HG02973 (cell line): ENCODE data around the gene TMX2.
A peak's percentile ranks its signal among the peaks of the same experiment; 100 is the strongest.
"Not testable (repeated sequence)": the region's sequence is repeated elsewhere in the genome, so short reads cannot be mapped to it uniquely, and the experiment has no call there.

ENCODE experiments used
- ATAC-seq: cut with Tn5 transposase; IDR thresholded peaks from one replicate; pipeline ENCODE4 v1.9.1; 2021; ENCODE audit warnings: moderate library complexity; ENCODE audit not compliant: unreplicated experiment

TMX2 gene

DNA sequence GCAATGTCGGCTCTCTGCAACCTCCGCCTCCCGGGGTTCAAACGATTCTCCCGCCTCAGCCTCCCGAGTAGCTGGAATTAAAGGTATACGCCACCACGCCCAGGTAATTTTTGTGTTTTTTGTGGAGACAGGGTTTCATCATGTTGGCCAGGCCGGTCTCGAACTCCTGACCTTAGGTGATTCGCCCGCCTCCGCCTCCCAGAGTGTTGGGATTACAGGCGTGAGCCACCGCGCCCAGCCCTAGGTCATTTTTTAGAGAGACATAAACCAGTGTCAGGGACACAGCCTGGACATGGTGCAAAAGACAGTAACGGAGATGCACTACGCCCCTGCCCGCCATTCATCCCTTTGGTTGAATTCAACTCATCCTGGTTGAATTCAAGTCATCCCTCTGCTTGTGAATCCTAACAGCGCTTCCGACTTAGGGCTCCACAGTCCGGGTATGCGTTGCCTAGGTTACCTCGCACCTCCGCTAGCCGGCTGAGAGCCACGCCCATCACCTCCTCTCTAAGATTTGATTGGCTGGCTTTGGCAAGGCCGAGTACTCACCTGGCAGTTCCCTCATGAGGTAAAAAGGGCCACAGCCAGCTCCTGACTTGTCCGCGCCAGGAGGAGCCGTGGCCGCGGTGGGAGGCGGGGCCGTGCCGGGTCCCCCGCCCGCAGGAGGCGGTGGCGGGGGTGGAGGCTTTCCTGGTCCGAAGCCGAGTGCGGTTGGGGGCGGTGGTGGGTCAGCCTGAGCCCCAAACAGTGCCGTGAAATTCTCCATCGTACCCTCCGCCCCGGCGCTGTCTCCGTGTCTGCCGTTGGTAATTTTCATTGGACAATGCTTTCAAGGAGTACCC, 758 bp upstream of the TMX2 start, which contains the start of gene MED19:
Gene MED19 (minus strand): TSS at position 802 of the 842 bp plus-strand sequence. CDS start 36 bp downstream, at position 766.
- peak; percentile 44 for ATAC-seq

DNA sequence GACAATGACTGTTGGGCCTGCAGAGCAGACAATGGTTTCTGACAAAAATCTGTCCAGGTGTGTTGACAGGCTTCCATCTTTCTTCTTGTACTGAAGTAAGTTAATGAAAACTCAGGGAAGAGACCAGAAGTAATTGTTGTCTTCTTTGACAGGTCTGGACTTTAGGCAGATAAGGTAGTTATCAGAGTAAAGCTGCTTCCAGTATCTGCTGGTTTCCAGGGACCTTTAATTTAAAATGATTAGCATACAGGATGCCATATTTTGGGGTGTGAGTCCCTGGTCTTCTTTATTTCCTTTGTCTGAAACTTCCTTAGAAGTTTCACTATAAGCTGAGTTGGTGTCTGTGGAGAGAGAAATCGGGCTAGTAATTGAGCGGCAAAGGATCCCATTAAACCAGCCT, 1.4 kb downstream of the TMX2 start:
- ATAC-seq, result no peak

DNA sequence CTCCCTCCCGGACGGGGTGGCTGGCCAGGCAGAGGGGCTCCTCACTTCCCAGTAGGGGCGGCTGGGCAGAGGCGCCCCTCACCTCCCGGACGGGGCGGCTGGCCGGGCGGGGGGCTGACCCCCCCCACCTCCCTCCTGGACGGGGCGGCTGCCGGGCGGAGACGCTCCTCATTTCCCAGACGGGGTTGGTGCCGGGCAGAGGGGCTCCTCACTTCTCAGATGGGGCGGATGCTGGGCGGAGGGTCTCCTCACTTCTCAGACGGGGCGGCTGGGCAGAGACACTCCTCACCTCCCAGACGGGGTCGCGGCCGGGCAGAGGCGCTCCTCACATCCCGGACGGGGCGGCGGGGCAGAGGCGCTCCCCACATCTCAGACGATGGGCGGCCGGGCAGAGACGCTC, 4.3 kb downstream of the TMX2 start:
- not testable (repeated sequence) for ATAC-seq

DNA sequence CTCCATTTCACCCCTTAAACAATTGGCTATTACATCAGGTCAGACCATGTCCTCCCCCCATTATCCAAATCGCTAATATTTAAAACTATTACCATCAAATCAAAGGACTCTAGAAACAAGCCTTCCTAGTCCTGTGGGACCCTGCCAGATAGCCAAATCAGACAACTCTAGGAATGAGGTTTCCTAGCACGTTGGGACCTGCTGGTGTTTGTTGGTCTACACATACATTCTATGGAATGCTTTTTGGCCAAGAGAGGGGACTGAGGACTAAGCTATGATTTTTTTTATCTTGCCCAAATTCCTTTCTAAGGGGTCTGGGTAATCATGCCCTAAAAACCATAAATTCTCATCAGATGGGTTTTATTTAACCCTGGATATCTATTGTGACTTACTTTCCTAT, 14.8 kb downstream of the TMX2 start:
- ATAC-seq, result no peak

DNA sequence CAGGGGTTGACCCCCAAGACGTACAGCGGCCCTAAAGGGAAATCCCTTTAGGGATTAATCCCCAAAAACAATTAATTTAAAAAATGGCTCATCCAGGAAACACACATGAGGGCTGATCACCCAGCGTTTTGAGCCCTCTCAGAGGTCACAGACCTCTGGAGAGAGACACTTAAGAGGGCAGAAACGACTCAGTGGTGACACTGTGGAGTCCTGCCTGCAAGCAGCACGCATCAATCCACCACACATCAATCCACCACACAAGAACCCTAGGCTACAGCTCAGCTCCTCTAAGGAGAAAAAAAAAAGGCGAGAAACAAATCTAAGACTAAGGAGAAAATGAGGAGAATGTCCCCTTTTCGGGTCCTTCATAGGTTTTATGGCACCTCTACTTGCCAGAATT, 16.4 kb downstream of the TMX2 start:
- no peak for ATAC-seq

DNA sequence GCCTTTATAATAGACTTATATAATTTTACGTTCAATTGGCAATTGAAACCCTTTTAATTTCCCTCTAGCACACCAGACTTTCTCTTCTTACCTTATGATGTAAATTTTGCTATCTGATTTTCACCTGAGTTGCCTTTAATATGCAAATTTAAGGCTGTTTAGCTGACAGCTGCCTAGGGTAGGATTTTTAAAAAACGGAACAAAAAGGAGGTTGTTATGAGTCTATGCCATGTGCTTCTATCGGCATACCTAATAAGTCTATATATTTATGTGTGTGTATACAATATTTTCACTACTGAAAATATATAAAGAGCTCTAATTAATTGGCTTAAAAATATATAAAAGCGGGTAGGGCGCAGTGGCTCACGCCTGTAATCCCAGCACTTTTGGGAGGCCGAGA, 17.1 kb downstream of the TMX2 start:
- ATAC-seq, result no peak

DNA sequence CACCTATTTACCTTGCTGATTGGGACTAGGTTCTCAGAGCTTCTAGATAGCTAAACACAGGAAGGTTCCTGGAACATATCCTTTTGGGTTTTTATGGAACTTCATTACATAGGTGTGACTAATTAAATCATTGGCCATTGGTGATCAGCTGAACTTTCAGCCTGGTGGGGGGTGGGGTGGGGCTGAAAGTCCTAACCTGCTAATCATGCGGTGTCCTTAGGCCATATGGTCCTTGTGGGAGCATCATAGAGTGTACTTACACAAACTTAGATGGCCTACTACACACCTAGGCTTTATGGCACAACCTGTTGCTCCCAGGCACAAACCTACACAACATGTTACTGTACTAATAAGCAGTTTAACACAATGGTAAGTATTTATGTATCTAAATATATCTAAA, 20.3 kb downstream of the TMX2 start:
- ATAC-seq, result no peak

DNA sequence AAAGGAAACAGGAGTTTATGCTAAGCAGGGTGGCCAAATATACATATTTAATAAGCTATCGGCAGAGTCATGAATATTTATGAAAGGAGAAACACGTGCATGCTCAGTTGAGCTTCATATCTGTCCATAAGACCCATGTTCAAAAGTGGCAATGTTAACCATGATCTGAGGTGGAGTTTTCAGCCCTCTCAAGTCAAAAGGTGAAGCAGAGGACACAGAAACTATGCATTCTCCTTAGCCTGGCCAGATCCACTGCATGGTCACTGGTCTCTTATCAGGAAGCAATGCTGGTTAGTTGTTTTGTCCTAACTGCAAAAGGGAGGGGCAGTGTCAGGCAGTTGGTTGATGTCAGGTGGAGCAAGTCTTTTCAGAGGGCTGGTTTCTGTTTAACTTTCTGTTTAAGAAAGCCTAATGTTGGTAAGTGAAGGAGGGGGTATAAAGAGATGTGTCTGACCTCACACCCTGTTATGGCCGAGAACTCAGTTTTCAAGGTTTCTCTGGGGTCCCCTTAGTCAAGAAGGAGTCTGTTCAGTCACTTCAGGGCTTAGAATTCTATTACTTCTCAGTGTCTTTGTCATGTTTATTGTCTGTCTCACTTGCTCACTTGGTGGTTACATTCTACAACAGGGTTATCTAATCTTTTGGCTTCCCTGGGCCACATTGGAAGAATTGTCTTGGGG, 23.4 kb downstream of the TMX2 start:
- no peak for ATAC-seq

DNA sequence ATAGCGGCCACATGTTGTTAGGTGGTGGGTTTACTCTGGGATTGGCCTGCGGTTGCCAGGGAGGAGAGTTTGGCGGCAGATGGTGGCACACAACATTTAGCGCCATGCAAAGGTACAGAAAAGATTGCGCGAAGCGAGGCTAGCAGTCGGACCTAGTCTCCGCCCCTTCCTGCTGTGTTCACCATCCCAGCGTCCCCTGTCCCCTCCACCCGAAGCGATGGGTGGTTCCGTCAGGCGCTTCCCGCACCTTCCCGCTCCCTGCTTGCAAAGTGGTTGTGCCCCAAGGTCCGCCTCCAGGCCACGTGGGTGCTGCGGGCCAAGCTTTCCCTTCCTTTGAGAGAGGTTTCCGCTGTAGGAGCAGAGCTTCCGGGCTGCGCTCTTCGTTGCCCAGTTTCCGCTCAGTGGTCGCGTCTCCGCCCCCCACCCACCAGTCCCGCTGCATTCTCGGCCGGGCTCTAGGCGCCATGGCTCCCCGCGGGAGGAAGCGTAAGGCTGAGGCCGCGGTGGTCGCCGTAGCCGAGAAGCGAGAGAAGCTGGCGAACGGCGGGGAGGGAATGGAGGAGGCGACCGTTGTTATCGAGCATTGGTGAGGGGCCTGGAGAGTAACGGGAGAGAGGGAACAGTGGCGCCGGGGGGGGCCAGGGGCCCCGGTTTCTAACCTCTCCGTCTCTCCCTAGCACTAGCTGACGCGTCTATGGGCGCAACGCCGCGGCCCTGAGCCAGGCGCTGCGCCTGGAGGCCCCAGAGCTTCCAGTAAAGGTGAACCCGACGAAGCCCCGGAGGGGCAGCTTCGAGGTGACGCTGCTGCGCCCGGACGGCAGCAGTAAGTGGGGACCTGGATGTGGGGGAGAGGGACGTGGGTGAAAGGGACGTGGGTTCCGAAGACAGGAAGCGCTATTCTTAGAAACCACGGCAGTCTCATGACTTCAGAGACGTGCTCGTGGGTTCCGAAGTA, 29.0 kb downstream of the TMX2 start, which contains the start of gene SELENOH:
Gene SELENOH (plus strand): TSS at position 360 of the 955 bp plus-strand sequence. CDS start 105 bp downstream, at position 465.
- peak; percentile 86 for ATAC-seq

DNA sequence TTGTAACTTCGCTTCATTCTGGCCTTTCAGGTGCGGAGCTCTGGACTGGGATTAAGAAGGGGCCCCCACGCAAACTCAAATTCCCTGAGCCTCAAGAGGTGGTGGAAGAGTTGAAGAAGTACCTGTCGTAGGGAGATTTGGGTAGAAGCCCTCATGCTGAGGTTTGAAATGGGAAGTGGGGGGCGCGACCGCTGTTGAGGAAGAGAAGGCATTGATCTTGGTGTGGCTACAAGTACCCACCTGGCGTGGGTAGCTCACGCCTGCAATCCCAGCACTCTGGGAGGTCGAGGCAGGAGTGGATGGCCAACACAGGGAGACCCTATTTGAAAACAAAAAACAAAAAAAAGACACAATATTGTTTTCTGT, 29.7 kb downstream of the TMX2 start:
- no peak for ATAC-seq

DNA sequence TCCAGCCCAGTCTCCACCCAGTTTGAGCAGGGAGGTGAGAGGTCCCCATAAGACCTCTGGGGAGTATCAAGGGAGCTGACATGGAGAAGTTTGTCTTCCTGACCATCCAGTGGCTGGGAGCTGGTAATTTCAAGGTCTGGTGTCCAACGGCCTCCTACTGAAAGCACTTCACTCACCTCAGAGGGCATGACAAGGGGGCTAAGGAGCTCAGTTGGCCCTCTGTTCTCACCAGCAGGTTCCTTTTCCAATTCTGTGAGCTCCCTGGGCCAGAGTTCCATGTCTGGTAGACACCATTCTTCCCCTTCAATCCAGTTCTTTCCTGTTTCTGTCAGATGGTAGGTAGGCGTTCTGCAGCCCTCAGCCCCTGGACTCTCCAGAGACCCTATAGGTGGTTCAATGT, 32.0 kb downstream of the TMX2 start:
- ATAC-seq, result no peak

DNA sequence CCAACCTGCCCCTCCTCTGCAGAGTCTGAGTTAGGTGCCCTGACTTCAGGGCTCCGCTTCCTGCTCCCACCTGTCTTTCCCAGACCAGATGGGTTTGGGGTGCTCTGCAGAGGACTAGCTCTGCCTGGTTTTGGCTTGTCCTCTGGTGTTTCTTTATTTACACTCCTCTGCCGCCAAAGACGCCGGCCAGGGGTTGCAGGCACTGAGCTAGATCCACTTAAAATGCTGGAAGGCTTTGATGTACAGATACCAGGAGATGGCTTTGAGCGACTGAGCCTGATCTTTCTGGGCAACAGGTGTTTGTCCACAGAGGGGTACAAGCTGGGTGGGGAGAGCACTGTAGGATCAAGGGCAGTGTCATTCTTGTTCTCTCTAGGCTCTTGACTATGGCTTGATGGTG, 32.8 kb downstream of the TMX2 start:
- ATAC-seq, result no peak

DNA sequence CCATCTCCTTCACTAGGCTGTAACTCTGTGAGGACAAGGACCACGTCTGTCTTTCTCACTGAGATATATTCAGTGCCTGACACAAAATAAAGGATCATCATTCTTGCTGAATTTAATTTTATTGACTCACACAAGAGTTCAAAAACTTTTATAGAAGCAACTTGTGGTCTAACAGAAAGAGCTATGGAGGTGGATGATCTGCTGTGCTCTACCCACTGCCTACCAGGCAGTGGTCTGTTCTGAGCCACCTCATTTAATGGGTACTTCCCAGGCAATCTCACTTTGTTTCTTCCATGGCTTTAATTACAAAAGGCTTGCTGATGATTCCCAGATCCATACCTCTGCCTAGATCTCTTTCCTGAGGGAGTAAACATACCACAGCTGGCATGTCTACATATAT, 34.5 kb downstream of the TMX2 start:
- no peak for ATAC-seq

DNA sequence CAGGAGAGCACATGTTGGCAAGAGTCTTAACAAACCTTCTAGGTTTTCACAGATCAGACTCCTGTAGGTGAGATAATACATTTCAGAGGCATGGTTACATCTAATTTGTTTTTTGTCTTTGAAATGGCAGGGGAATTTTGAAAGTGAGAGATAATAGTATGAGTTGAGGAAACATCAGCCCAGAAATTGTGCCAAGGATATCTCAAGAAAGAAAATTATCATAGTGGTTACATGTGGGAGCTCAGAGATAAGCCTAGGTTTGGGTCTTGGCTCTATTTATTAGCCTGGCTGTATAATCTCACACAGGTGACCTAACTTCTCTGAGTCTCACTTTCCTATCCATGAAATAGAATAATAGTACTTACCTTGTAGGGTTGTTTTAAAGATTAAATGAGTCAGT, 38.8 kb downstream of the TMX2 start:
- ATAC-seq, result no peak

DNA sequence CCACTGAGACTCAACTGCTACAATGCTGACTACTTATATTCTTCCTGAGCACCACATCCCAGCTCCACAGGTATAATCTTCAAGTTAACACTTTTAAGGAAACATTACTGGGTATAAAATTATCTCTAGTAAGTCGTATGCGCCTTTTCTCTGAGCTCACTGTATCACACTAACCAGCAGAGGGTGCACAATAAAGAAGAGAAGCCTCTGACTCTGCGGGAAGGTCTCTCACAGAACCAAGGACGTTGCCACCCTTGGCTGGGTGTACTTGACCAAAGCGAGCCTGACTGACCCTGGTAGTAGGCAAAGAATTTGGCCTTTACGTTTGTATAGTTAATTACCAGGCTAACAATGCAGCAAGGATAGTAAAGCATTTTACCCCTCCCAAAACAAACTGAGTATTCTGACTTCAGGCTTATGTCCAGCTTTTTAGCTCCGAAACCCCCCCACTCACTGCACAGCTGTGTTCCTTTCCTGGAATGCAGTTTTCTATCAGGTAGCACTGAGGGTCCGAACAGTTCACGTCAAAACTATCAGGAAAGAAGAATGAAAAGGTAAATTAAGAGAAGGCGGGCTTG, 39.4 kb downstream of the TMX2 start, which contains the start of gene BTBD18:
Gene BTBD18 (minus strand): TSS at position 144 of the 578 bp plus-strand sequence. CDS start 631 bp downstream, outside the sequence.
- ATAC-seq, result no peak

DNA sequence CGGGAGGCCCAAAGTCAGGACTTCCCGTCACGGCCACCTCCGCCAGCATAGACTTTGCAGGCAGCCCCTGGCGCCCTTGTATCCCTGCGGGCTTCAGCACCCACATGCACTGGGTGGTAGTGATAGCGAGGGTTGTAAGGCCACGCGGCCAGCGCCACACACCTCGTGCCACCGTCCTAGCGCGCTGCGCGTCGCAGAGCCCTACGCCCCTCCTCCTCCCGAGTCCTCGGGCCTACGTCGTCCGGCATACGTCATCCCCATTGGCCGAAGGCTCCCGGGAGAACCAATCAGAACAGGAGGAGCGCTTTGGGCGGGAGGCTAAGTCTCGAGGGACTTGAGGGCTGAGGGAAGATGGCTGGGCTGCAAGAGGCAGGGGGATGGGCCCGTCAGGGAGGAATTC, 40.6 kb downstream of the TMX2 start:
- no peak for ATAC-seq

DNA sequence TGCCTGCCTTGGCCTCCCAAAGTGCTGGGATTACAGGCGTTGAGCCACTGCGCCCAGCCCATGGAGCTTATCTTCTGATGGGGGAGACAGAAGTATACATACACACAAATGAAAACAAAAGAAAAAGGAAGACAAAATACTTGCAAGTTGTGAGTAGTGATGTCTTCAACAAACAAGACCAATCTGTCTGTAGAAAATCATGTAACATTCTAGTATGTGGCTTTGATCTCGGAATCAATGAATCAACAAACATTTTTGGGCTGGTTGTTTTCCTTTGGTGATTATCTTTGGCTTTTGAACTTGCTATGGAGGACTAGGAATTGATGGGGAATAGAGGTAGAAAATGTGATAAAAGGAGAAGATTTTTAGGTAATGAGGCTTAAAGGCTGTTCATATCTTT, 45.8 kb downstream of the TMX2 start:
- no peak for ATAC-seq

DNA sequence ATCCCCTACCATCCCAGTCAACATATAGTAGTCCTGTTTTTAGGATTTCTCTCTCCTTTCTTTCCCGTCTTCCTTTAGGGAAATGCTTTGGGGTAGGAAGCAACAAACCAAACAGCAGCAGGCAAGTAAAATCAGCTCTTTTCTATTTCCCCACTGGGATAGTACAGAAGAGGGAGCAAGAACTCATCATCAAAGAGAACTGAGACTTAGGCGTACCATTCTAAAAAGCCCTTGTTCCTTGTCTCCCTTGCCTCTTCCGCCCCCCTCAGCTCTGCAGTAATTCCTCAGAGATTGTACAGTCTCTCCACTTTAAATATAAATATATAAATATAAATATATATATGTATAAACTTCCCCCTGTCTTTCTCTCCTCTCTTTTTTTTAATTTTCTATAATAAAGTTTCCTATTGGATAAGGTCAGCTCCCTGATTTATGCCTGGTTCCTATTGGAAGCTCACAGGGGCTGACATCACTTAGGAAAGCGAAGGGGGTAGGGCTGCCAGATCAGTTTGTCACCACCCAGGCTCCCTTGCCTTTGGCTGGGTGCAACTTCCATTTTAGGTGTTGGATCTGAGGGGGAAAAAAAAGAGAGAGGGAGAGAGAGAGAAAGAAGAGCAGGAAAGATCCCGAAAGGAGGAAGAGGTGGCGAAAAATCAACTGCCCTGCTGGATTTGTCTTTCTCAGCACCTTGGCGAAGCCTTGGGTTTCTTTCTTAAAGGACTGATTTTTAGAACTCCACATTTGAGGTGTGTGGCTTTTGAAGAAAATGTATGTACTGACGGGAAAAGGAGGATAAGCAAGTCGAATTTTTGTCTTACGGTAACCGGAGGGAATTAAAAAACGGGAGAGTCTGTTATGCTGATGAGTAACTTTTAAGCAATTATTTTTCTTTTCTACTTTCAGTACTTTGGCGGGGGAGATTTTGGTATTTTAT, 49.2 kb downstream of the TMX2 start, which contains the start of gene CTNND1:
Gene CTNND1 (plus strand): TSS at position 502 of the 934 bp plus-strand sequence. CDS start 29,677 bp downstream, outside the sequence.
- ATAC-seq, result peak; percentile 95

DNA sequence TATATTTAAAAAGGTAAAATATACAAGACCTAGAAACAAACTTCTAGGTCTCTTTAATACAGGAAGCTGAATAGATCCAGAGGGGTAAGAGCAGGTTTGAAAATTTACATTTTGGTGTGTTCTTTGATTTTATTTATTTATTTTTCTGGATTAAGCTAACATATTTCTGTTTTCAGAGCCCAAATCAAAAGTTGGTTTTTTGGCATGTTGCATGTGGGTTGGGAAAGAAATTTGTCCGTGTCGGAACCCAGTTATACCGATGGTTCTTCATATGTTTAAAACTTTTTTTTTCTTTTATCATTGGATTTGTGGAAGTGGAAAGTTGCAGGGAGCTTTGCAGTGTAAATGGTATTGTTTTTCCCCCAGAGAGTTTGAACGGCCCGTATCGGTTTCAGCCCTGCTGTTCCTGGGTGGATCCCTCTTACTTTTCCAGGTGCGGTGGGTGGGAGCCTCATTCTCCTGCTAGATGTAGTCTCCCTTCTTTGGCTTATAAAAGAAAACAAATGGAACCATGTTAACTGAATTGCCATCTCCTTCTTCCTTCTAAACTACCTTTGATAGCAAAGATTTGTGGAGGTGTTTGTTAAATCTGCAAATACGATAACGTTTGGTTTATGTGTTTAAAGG, 50.0 kb downstream of the TMX2 start:
- ATAC-seq, result no peak
